Fibroblast of skin of scalp (primary cell): Measurements from ENCODE around the gene GRAMD2A.
A peak's percentile ranks its signal among the peaks of the same experiment; 100 is the strongest.

Source experiments
- DNase-seq: peaks from one replicate; pipeline ENCODE4 v3.0.0-alpha.2; 2013

Gene GRAMD2A

DNA sequence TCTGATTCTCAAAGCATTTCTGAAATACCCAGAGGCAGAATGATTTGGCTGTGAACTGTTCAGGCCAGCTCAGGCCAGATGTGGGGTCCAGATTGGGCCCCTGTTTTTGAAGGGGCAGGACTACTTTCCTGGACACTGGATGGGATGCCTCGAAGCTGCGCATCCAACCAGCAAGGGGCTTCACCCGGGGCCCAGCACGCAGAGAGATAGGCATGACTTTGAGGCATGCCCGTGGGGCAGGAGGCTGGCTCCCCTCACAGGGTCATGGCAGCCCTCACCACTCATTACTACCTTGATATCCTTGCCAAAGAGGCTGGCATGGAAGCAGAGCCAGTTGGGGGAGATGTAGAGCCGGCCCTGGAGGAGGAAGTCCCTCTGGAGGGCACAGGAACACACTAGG, 30.1 kb downstream of the GRAMD2A start:
- no peak for DNase-seq

DNA sequence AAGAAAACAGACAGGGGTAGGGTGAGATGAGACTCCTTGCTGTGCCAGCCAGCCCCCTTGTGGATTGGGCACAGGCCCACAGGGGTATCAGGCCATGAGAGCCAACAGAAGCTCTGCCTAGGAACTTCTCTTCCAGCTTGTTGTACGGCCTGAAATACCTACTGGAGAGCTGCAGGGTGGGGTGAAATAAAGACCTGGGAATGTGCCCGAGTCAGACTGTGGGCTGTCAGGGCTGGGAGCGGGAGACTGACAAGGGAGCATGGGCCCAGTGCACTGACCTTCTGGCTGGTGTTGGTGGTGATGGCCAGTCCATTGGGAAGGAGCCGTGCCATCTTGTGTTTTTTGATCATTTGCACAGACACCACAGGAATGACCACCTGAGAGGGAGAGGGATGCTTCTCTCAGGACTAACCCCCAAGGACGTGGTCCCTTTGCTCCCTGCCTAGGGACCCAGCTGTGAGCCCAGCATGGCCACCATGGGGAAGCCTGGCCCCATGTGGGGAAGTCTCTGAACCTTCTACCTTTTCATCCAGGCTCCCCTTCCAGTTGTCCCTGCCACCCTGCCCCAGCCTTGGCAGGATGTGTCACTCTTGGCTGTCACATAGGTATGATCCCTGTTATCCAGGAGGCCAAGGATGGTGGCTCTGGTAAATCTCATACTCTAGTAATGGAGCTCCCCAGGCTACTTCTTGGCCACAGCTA, 30.7 kb downstream of the GRAMD2A start:
- DNase-seq, result no peak

DNA sequence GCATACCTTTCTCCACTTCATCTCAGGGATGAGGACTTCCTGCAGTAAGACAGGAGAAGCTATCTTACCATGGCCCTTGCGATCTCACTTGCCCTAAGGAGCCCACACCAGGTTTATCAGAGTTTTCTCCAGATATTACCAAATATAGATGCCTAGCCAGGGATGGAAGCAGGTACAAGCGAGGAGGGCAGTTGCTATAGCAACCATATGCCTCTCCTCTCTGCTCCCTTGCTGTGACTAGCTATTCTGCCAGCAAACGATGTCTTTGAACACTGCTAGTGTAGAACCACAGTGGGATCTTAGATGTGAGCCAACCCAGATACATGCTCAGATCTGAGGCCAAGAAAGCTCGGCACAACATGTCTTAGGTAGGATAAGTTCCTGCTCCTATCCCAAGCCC, 33.9 kb downstream of the GRAMD2A start:
- no peak for DNase-seq

- DNase-seq, result no peak
Observed at GRCh38 chr15:72162569-72162968, 35.0 kb downstream of the GRAMD2A start.

- DNase-seq, result no peak
Observed at GRCh38 chr15:72161361-72162132, 36.0 kb downstream of the GRAMD2A start.

GRCh38 chr15:72160696-72161245, 36.8 kb downstream of the GRAMD2A start:
- no peak for DNase-seq

GRCh38 chr15:72156928-72157327, 40.7 kb downstream of the GRAMD2A start:
- DNase-seq, result no peak

DNA sequence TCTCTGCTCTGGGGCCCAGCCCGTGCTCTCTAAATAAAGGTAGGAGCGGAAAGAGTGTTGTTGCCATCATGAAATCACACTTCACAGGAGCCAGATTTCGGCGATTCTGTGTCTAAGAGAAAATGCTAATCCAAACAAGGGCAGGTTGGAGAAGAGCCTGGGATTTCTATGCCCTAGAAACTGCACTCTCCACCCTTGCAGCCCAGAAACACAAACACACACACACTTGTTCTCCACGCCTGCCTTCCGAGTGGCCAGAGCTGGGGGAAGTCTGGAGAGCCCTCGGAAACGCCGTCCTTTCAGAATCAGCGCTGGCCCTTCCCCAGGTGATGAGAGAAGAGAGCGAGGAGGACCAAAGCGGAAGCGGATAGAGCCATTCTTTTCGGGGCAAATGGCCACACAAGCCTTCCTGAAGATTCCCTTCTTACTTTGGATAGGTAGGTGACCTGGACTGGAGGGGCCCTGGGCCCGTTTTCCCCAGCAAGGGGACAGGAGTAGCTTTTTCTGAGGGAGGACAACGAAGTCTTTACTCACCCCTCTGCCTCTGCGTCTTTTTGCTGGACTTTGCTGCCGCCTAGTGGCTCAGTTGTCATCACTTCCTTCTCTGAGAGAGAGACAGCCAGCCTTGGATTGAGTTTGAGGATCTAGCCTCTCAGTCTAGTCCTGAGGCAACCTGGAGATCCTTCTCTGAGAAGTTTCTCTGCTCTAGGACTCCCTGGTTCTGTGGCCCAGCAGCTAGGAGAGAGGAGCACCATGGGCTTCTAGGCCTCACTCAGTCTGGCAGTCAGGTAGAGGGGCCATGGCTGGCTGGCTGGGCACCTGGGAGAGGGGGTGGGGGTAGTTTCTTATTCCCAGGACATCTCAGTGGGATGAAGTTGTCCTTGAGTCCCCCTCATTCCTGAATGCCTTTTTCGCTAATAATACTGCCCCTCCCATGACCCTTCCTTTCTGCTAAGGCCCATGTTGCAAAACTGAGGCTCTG, 41.7 kb downstream of the GRAMD2A start:
- peak; percentile 79 for DNase-seq

DNA sequence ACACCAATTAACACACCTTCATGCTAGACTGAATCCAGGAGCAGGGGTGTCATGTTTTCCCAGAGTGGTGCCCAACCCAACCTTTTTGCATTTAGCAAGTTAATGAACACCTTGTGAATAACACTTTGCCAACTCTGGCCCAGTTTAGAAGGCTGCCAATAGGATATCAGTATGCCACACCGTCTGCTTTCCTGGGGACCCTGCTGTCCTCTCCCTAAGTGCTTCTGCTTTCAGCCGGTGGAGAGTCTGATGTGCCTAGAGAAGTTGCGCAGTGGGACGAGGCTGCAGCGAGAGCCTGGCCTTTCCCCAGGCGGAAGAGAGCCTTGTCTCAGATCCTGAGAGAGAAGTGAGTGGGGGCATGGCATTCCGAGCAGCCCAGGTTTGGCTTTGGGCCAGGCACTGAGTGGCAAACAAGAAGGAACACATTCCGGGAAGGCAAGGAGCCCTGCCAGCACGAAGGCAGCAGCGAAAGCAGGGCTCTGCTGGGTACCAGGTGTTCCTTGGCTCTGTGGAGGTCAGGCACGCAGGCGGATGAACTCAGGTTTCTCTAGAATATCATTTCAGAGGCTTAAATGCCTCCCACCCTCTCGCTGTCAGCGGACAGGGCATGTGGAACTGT, 42.5 kb downstream of the GRAMD2A start:
- DNase-seq, result peak; percentile 53

- no peak for DNase-seq
Observed at GRCh38 chr15:72154316-72154715, 43.3 kb downstream of the GRAMD2A start.

DNA sequence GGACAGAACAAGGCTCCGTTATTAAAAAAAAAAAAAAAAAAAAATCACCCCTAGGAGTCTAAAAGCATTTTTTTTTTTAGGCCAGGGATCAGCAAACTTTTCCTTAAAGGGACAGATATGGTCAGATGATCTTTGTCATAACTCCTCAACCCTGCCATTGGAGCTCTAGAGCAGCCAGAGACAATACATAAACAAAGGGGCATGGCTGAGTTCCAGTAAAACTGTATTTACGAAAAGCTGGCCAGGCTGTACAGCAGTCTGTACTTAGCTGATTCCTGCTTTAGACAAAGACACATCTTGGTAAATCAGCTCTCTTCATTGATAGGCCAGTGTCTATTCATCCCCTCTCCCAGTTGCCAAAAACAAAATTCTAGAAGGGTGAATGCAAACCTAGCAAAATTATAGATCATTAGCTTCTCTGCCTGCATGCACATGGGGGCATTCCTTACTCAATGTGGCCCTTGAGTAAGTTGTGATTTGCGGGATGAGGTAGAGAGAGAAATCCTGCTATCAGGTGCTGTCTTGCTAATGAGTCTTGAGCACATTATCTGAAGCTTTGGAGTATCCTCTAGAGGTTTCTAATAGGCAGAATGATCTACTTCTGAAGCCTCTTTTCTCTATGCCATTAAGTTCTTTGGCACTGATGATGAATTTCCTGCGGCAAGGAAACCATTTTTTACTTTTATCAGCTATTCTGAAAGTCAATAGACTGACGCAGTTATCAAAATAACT, 44.2 kb downstream of the GRAMD2A start:
- DNase-seq, result no peak

DNA sequence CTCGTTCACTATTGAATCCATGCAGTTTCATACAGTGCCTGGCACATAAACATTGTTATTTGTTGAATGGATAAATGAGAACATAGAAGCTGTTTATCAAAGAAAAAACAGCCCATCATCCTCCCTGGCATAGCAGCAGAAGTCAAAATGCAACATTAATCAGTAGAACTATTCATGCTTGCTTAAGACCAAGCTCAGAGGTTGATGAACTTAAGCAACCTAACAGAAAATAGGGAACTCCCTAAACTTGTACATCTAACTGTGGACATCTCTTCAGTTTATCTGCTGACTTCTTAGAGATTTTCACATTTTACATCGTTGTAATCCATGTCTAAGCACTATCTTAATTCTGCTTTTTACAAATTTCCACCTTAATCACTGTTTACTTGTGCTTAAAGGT, 50.2 kb downstream of the GRAMD2A start:
- no peak for DNase-seq

DNA sequence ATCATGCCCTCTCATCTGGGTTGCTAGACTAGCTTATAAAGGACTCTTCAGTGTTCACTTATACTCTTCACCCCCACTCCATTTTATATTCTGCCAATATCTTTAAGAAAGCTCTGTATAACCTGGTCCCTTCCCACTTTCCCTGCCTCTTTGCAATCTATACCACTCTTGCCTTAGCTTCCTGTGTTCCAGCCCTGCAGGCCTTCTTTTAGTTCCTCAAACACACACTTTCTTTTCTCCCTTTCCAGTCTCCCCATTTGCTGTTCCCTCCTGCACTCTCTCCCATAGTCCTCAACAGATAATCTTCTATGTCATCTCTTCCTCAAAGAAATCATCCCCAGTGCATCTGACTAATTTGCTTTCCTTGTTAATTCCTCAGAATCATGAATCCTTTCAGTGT, 50.7 kb downstream of the GRAMD2A start:
- DNase-seq, result no peak

DNA sequence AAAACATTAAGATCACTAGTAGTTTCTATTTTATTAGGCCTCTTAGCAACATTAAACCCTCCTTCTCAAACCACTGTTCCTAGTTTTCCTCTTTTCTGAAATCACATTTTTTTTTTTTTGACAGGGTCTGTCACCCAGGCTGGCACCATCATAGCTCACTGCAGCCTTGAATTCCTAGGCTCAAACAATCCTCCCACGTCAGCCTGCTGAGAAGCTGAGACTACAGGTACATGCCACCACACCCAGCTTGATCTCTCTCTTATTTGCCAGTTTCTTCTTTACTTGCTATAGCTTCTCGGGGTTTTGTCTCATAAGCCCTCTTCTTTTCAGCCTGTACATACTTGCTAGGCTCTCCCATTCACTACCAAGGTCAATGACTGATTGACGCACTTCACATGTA, 51.4 kb downstream of the GRAMD2A start:
- no peak for DNase-seq

GRCh38 chr15:72141171-72142084, 56.2 kb downstream of the GRAMD2A start:
- peak; percentile 4 for DNase-seq

DNA sequence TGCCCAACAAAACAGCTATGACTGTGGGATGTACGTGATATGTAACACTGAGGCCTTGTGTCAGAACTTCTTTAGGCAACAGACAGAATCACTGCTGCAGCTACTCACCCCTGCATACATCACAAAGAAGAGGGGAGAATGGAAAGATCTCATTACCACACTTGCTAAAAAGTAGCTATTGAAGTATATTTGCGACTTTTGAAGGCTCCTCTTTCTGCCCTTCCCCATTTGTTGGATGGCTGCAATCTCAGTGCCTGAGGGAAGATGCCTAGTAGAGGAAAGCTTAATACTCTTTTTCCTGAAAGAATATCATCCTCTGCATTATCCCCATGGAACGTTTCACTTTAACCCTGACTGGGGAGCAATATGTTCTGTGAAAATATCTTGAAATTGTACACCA, 57.5 kb downstream of the GRAMD2A start:
- DNase-seq, result no peak

DNA sequence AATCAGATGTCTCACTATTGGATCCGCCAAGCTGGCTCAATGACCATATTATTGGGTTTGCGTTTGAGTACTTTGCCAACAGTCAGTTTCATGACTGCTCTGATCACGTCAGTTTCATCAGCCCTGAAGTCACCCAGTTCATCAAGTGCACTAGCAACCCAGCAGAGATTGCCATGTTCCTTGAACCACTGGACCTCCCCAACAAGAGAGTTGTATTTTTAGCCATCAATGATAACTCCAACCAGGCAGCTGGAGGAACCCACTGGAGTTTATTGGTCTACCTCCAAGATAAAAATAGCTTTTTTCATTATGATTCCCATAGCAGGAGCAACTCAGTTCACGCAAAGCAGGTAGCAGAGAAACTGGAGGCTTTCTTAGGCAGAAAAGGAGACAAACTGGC, 57.9 kb downstream of the GRAMD2A start:
- DNase-seq, result no peak

GRCh38 chr15:72136170-72137051, 61.2 kb downstream of the GRAMD2A start:
- no peak for DNase-seq

DNA sequence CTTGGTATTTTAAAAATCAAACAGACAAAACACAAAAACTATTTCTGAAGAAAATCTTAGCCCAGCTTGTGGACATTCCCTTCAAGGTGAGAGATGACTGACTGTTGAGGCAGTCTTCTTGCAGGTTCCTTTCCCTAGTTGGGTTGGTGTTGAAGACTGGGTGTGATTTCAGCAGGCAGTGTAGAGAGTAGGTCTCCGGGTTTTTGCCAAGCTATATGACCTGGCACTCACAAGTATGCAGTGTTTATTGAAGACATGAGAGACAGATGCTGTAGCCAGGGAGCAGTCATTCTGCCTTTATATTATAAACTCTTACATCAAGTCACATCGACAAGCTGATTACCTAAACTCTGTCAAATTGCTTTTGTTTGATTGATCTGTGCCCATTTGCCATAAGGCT, 61.9 kb downstream of the GRAMD2A start:
- no peak for DNase-seq
